GM12878 (cell line): ENCODE results near the gene SFT2D1. TPM values are rescaled to one million over a fixed set of nuclear protein-coding genes. Genes with fewer than 3 reads are reported as not detected.

ENCODE experiments used
- ATAC-seq: fragments of 200-7000 bp; cut with Tn5 transposase; 3 replicates; pipeline ENCODE4 v1.9.1; 2020; ENCODE audit warnings: mild to moderate bottlenecking, moderate library complexity
- BruUV-seq: library from RNA; stranded (reverse); fragments of 400-500 nt; replicated peaks from 2 replicates; lab custom pipeline; 2021; lab: Mats Ljungman, UMichigan
- CTCF ChIA-PET: fragments of 300-600 bp; sonication (Branson Sonifier 250); formaldehyde crosslinking; extraction: SDS; loops from one replicate; lab custom pipeline; 2021; ENCODE audit warnings: inconsistent platforms; lab: Yijun Ruan, JAX
- POLR2A ChIA-PET: fragments of 350-600 bp; formaldehyde crosslinking; extraction: SDS; loops from one replicate; lab custom pipeline; 2021; ENCODE audit warnings: inconsistent platforms; lab: Charles Lee
- RAD21 ChIA-PET: fragments of 300-600 bp; sonication (Branson Sonifier 250); formaldehyde crosslinking; loops from one replicate; lab custom pipeline; 2023; ENCODE audit warnings: antibody characterized with exemption; ENCODE audit not compliant: unreplicated experiment; lab: Charles Lee
- SMC1A ChIA-PET: fragments of 300-600 bp; sonication (Branson Sonifier 250); formaldehyde crosslinking; loops from one replicate; lab custom pipeline; 2023; ENCODE audit not compliant: unreplicated experiment, uncharacterized antibody; lab: Charles Lee
- DNase-seq: peaks from one replicate; pipeline ENCODE4 v3.0.0-alpha.2; 2011; ENCODE audit warnings: low read depth, low spot score
- FAIRE-seq: peaks from 3 replicates; lab custom pipeline; 2011; peaks lifted over from hg19 to GRCh38; lab: Jason Lieb, UNC
- H2AFZ ChIP-seq: 2 replicates; pipeline ENCODE4 v1.6.0; 2011; ENCODE audit warnings: low read depth, low read length, control low read depth; ENCODE audit not compliant: control insufficient read depth
- H3K27ac ChIP-seq: 2 replicates; pipeline ENCODE4 v1.5.1; 2011; ENCODE audit warnings: control low read depth; ENCODE audit not compliant: control insufficient read depth, insufficient read depth
- H3K27me3 ChIP-seq, 2 experiments: replicated peaks in 1 of 2; 2 replicates each; pipeline versions ENCODE4 v1.6.0 to v1.6.1; 2011; ENCODE audit warnings: low read length in 1 of 2; ENCODE audit not compliant: control insufficient read depth in 2 of 2, insufficient read depth in 2 of 2
- H3K36me3 ChIP-seq, 2 experiments: 2 replicates each; pipeline ENCODE4 v1.5.1; 2011; ENCODE audit warnings: low read length in 1 of 2; ENCODE audit not compliant: control insufficient read depth in 2 of 2, insufficient read depth in 2 of 2
- H3K4me1 ChIP-seq: 2 replicates; pipeline ENCODE4 v1.6.1; 2011; ENCODE audit warnings: mild to moderate bottlenecking, low read length, moderate library complexity, mixed read lengths; ENCODE audit not compliant: control insufficient read depth, insufficient read depth
- H3K4me2 ChIP-seq: 2 replicates; pipeline ENCODE4 v1.6.0; 2011; ENCODE audit warnings: control low read depth; ENCODE audit not compliant: control insufficient read depth, insufficient read depth
- H3K4me3 ChIP-seq: fragments of 200-600 bp; sonication (generic); 2 replicates; pipeline ENCODE4 v1.5.1; 2016
- H3K79me2 ChIP-seq: 2 replicates; pipeline ENCODE4 v1.6.0; 2011; ENCODE audit warnings: low read length; ENCODE audit not compliant: control insufficient read depth, insufficient read depth
- H3K9ac ChIP-seq: 2 replicates; pipeline ENCODE4 v1.8.0; 2011; ENCODE audit warnings: low read length, control low read depth, mixed read lengths; ENCODE audit not compliant: control insufficient read depth, insufficient read depth
- H3K9me3 ChIP-seq: replicated peaks from 3 replicates; pipeline ENCODE4 v1.5.1; 2011; ENCODE audit warnings: mild to moderate bottlenecking, low read length; ENCODE audit not compliant: control insufficient read depth, insufficient read depth
- H4K20me1 ChIP-seq: 2 replicates; pipeline ENCODE4 v1.6.0; 2011; ENCODE audit not compliant: control insufficient read depth, insufficient read depth
- DPF2 ChIP-seq: fragments of 450-650 bp; IDR thresholded peaks from 2 replicates; pipeline ENCODE4 v1.6.1; 2017; ENCODE audit warnings: mild to moderate bottlenecking
- EZH2 ChIP-seq: IDR thresholded peaks from 2 replicates; pipeline ENCODE4 v1.6.1; 2012; ENCODE audit warnings: low read depth, mild to moderate bottlenecking, control low read depth, inconsistent platforms, low read length, borderline replicate concordance; ENCODE audit not compliant: control insufficient read depth
- HSF1 ChIP-seq: fragments of 150-350 bp; IDR thresholded peaks from 2 replicates; pipeline ENCODE4 v1.6.1; 2014; ENCODE audit warnings: mild to moderate bottlenecking, low read depth, low read length
- IRF3 ChIP-seq: fragments of 450-650 bp; IDR thresholded peaks from 2 replicates; pipeline ENCODE4 v1.6.1; 2014; ENCODE audit warnings: mild to moderate bottlenecking
- JUNB ChIP-seq: IDR thresholded peaks from 2 replicates; pipeline ENCODE4 v1.6.1; 2016; ENCODE audit warnings: antibody characterized with exemption, mild to moderate bottlenecking
- JUND ChIP-seq: IDR thresholded peaks from 2 replicates; pipeline ENCODE4 v1.6.1; 2012; ENCODE audit warnings: low read depth, mild to moderate bottlenecking, low read length, improper control_type of control experiment, moderate library complexity
- NFYB ChIP-seq: IDR thresholded peaks from 2 replicates; pipeline ENCODE4 v1.6.1; 2011; ENCODE audit warnings: low read depth, mild to moderate bottlenecking, low read length, improper control_type of control experiment, moderate library complexity; ENCODE audit not compliant: insufficient read depth
- PML ChIP-seq: IDR thresholded peaks from 2 replicates; pipeline ENCODE4 v1.6.1; 2012; ENCODE audit warnings: low read length, inconsistent platforms
- RCOR1 ChIP-seq: conservative IDR thresholded peaks from 2 replicates; pipeline ENCODE4 v1.6.1; 2012; ENCODE audit warnings: low read depth, low read length, improper control_type of control experiment
- SPI1 ChIP-seq: IDR thresholded peaks from 2 replicates; pipeline ENCODE4 v1.6.1; 2011; ENCODE audit warnings: low read depth, mild to moderate bottlenecking, low read length, moderate library complexity, borderline replicate concordance; ENCODE audit not compliant: insufficient read depth
- SUPT20H ChIP-seq: IDR thresholded peaks from 2 replicates; pipeline ENCODE4 v1.6.1; 2011; ENCODE audit warnings: low read depth, mild to moderate bottlenecking, low read length, moderate library complexity, borderline replicate concordance; ENCODE audit not compliant: control insufficient read depth
- TCF7 ChIP-seq: IDR thresholded peaks from 2 replicates; pipeline ENCODE4 v1.6.1; 2014; ENCODE audit warnings: antibody characterized with exemption, borderline replicate concordance
- ZBED1 ChIP-seq: IDR thresholded peaks from 2 replicates; pipeline ENCODE4 v1.6.1; 2016; ENCODE audit warnings: borderline replicate concordance
- WGBS: methylation state at CpG from one replicate; pipeline ENCODE4 v1.1.6; 2016; ENCODE audit warnings: low lambda C conversion rate; ENCODE audit not compliant: insufficient replicate concordance, insufficient coverage; ENCODE audit errors: missing lambda C conversion rate; 5-methylcytosine and 5-hydroxymethylcytosine counted together
- in situ Hi-C: fragments of 300-500 bp; cut with MboI; formaldehyde crosslinking; loops from 9 replicates; pipeline ENCODE4 v1.14.3; 2018; ENCODE audit warnings: mixed read lengths
- intact Hi-C: fragments of 100-400 bp; cut with micrococcal nuclease; formaldehyde crosslinking; loops from one replicate; pipeline ENCODE4 v1.14.2; 2022; ENCODE audit not compliant: unreplicated experiment
- polyA plus RNA-seq, 11 experiments: library from polyadenylated mRNA; depleted of rRNA in 4 of 11; unstranded in 6 of 11; stranded (reverse) in 5 of 11; fragments of >200 nt; fragmentation: Nextera tagmentation in 4 of 11; fragmentation: Illumina TruSeq in 1 of 11; extraction: Ambion mirVana in 4 of 11; extraction: Trizol in 1 of 11; gene quantifications; 1 replicate in 1 of 11; 2 replicates in 10 of 11; pipeline versions ENCODE4 v1.2.1 to v1.2.3, GENCODE V29; 2011 to 2016; ENCODE audit warnings: inconsistent platforms in 2 of 11, missing spikeins in 2 of 11, low read depth in 1 of 11
- total RNA-seq, 4 experiments: library from RNA; depleted of rRNA in 3 of 4; stranded (reverse); fragments of >200 nt in 3 of 4; fragmentation: Illumina TruSeq in 1 of 4; extraction: Trizol in 1 of 4; gene quantifications; 2 replicates each; pipeline versions ENCODE4 v1.2.1 to v1.2.3, GENCODE V29; 2013 to 2021
- TF ChIP-seq, protein P1 (sequence below), 3 experiments: IDR thresholded peaks in 2 of 3; conservative IDR thresholded peaks in 1 of 3; 2 replicates each; pipeline ENCODE4 v1.5.1; 2011; ENCODE audit warnings: low read depth in 3 of 3, low read length in 3 of 3, mild to moderate bottlenecking in 3 of 3, control low read depth in 2 of 3, moderate library complexity in 2 of 3, inconsistent platforms in 1 of 3, mixed read lengths in 1 of 3; ENCODE audit not compliant: control insufficient read depth in 2 of 3, insufficient read depth in 1 of 3; ENCODE audit errors: extremely low read depth in 1 of 3

The SFT2D1 gene
- total and polyA plus RNA-seq, 10 of the 15 experiments (the other 5 are each of a cell fraction or from before 2014, with no cell fraction given): 69.5 to 281 (median 124) TPM

DNA sequence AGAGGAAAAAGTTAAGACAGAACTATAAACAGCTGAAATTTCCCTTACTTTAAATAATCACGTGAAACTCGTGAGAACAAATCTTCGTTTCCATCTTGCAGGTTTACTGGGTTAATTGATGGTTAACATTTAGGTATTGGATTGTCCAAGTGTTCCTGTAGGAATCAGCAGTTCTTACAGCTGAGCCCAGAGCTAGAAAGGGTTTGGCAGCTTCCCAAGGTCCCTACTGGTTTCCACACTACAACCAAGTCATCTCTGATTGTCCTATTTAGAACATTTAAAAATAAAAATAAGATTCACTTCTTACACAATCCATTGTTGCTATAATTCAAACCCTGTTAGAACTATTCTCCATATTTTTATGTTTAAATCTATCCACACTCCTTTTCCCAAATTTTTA, 24.6 kb upstream of the SFT2D1 start (continued):
- TF ChIP-seq JUNB (no peak), ZBED1 (no peak), PML (no peak), HSF1 (no peak), EZH2 (no peak)

DNA sequence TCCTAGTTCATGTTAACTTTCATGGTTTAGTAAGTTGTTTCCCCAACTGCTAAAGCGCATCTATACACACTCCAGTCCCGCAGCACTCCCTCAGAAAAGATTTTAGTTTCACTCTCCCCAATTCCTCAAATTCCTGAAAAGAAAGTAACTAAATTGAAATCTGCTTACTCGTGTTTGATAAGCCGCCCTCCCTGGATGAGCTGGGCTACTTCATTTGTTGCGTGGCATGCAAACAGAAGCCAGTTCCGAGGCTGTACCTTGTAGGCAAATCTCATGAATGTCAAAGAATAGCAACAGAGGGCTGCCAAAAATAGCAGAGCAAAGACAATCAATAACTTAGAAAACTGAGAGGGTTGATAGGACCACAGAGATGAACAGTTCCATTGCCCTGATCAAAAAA, 23.5 kb upstream of the SFT2D1 start:
- H2AFZ ChIP-seq: no peak overlapping the region
- TF ChIP-seq SUPT20H: no peak
- no peak for TF ChIP-seq TCF7
- TF ChIP-seq SPI1: no peak
- no peak for TF ChIP-seq JUND
- no peak for TF ChIP-seq HSF1
- TF ChIP-seq DPF2: no peak
- TF ChIP-seq RCOR1: no peak
- TF ChIP-seq IRF3: no peak
- no peak for TF ChIP-seq NFYB
- TF ChIP-seq, protein P1, sequence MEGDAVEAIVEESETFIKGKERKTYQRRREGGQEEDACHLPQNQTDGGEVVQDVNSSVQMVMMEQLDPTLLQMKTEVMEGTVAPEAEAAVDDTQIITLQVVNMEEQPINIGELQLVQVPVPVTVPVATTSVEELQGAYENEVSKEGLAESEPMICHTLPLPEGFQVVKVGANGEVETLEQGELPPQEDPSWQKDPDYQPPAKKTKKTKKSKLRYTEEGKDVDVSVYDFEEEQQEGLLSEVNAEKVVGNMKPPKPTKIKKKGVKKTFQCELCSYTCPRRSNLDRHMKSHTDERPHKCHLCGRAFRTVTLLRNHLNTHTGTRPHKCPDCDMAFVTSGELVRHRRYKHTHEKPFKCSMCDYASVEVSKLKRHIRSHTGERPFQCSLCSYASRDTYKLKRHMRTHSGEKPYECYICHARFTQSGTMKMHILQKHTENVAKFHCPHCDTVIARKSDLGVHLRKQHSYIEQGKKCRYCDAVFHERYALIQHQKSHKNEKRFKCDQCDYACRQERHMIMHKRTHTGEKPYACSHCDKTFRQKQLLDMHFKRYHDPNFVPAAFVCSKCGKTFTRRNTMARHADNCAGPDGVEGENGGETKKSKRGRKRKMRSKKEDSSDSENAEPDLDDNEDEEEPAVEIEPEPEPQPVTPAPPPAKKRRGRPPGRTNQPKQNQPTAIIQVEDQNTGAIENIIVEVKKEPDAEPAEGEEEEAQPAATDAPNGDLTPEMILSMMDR (IDR thresholded peaks at IDR 0.05 in 2 of 3, conservative IDR thresholded peaks at IDR 0.05 in 1 of 3; ENCODE audit: control insufficient read depth in 2 of 3, extremely low read depth in 1 of 3, insufficient read depth in 1 of 3, low read depth in 3 of 3, low read length in 3 of 3): no peak
- no peak for DNase-seq
- ChIA-PET POLR2A (no interaction called here), SMC1A (interaction anchor here (1.4 to 2.8 kb wide), 2 partner anchors 13 to 33 kb away, joined by 5 to 7 read pairs; no protein-coding TSS in a partner anchor), CTCF (interaction anchor here (2.1 kb wide), 1 partner anchor 15 kb away, joined by 11 read pairs; no protein-coding TSS in a partner anchor), RAD21 (interaction anchor here (2.6 kb wide), 1 partner anchor 15 kb away, joined by 14 read pairs; no protein-coding TSS in a partner anchor)
- no peak overlapping the region for H3K9ac ChIP-seq
- intact Hi-C loops: no loop called here
- no peaks in the 10 kb centered on the region for H4K20me1 ChIP-seq
- 32% methylated on average over 6 of the region's 6 CpGs for WGBS
- no peak overlapping the region for H3K4me3 ChIP-seq
- H3K9me3 ChIP-seq: no peaks in the 10 kb centered on the region
- H3K79me2 ChIP-seq: no peaks in the 10 kb centered on the region
- H3K4me2 ChIP-seq: no peak overlapping the region
- FAIRE-seq: no peak
- no peaks in the 10 kb centered on the region for H3K4me1 ChIP-seq
- ATAC-seq: peak; percentile 21; the same call in 1 of the 3 replicates
- H3K27me3 ChIP-seq: no peaks in the 10 kb centered on the region
- no TSS peak for BruUV-seq
- H3K27ac ChIP-seq: no peak overlapping the region
- peaks cover 2 to 18% of the 10 kb centered on the region in 2 experiments; a peak in 3 of 4 replicates for H3K36me3 ChIP-seq
- in situ Hi-C loops: no loop called here
